Ascending aorta (tissue), 2 donors: ENCODE data around the gene AKT3. TPM values are rescaled to one million over a fixed set of nuclear protein-coding genes. Genes with fewer than 3 reads are reported as not detected.

Experiments used
- DNase-seq, 2 donors: peaks; one replicate each; pipeline ENCODE4 v3.0.0-alpha.2; 2019; ENCODE audit warnings: low spot score in 2 of 2
- H3K27ac ChIP-seq, 2 donors: fragments of 200-600 bp; sonication (generic); one replicate each; pipeline ENCODE4 v1.5.1; 2016 to 2017; ENCODE audit warnings: mild to moderate bottlenecking in 1 of 2
- H3K27me3 ChIP-seq: fragments of 200-600 bp; sonication (generic); one replicate; pipeline ENCODE4 v1.5.1; 2017
- H3K36me3 ChIP-seq, 2 donors: fragments of 200-600 bp; sonication (generic); one replicate each; pipeline ENCODE4 v1.5.1; 2016
- H3K4me1 ChIP-seq, 2 donors: fragments of 200-600 bp; sonication (generic); one replicate each; pipeline ENCODE4 v1.5.1; 2016 to 2017; ENCODE audit warnings: mild to moderate bottlenecking in 1 of 2
- H3K4me3 ChIP-seq, 2 donors: fragments of 200-600 bp; sonication (generic); one replicate each; pipeline ENCODE4 v1.5.1; 2016 to 2017; ENCODE audit warnings: mild to moderate bottlenecking in 1 of 2
- H3K9me3 ChIP-seq, 2 donors: fragments of 200-600 bp; sonication (generic); one replicate each; pipeline ENCODE4 v1.5.1; 2016
- CTCF ChIP-seq, 3 experiments: fragments of 200-600 bp in 2 of 3; fragments of 450-650 bp in 1 of 3; sonication (generic) in 2 of 3; IDR thresholded peaks; one replicate each; pipeline ENCODE4 v1.5.1; 2016 to 2019; ENCODE audit warnings: antibody characterized with exemption in 3 of 3, mild to moderate bottlenecking in 1 of 3, moderate library complexity in 1 of 3
- intact Hi-C: fragments of 100-400 bp; cut with DNase I; formaldehyde crosslinking; loops from one replicate; pipeline ENCODE4 v1.15.1; 2023
- total RNA-seq: library from RNA; depleted of rRNA; stranded (reverse); fragments of >200 nt; gene quantifications from one replicate; pipeline ENCODE4 v1.1.0, GENCODE V29; 2016

AKT3 gene
- total RNA-seq, 1 donor from 2014 or later, result 38.0 TPM

- Histone ChIP-seq H3K9me3 (no peaks in the 10 kb centered on the region), H3K27ac (no peak overlapping the region), H3K4me3 (no peak overlapping the region), H3K36me3 (peaks cover 0 to 4% of the 10 kb centered on the region in 2 donors), H3K27me3 (no peaks in the 10 kb centered on the region), H3K4me1 (peaks cover 0 to 14% of the 10 kb centered on the region in 2 donors)
- intact Hi-C loops, result no loop called here
- TF ChIP-seq CTCF (IDR thresholded peaks at IDR 0.05), result no peak
- DNase-seq, result no peak
These were observed 323.9 kb downstream of the AKT3 start for GRCh38 chr1:243526180-243526579.

- Histone ChIP-seq H3K27ac (peak overlapping the region; percentile 57 to 63), H3K36me3 (peaks cover 0 to 4% of the 10 kb centered on the region in 2 donors), H3K9me3 (no peaks in the 10 kb centered on the region), H3K4me3 (no peak overlapping the region), H3K4me1 (peaks cover 0 to 14% of the 10 kb centered on the region in 2 donors), H3K27me3 (no peaks in the 10 kb centered on the region)
- intact Hi-C loops, result no loop called here
- DNase-seq, result no peak
- no peak for TF ChIP-seq CTCF (IDR thresholded peaks at IDR 0.05)
These were observed 325.0 kb downstream of the AKT3 start for GRCh38 chr1:243525085-243525487.

- no peaks in the 10 kb centered on the region for H3K27me3 ChIP-seq
These were observed 326.3 kb downstream of the AKT3 start for GRCh38 chr1:243523766-243524165.

GRCh38 chr1:243520831-243521230, 329.2 kb downstream of the AKT3 start:
- Histone ChIP-seq H3K9me3 (no peaks in the 10 kb centered on the region), H3K4me3 (no peak overlapping the region), H3K36me3 (peaks cover 0 to 9% of the 10 kb centered on the region in 2 donors), H3K27me3 (no peaks in the 10 kb centered on the region), H3K27ac (no peak overlapping the region), H3K4me1 (peaks cover 0 to 14% of the 10 kb centered on the region in 2 donors)
- no peak for TF ChIP-seq CTCF (IDR thresholded peaks at IDR 0.05)
- DNase-seq, result no peak
- intact Hi-C loops, result no loop called here

More at GRCh38 chr1:243523766-243524165, 326.3 kb downstream of the AKT3 start:
- Histone ChIP-seq H3K9me3 (no peaks in the 10 kb centered on the region), H3K36me3 (peaks cover 0 to 4% of the 10 kb centered on the region in 2 donors), H3K4me3 (no peak overlapping the region), H3K27ac (peak overlapping the region in 1 of 2 donors; percentile 63), H3K4me1 (peaks cover 0 to 14% of the 10 kb centered on the region in 2 donors)
- no peak for TF ChIP-seq CTCF (IDR thresholded peaks at IDR 0.05)
- intact Hi-C loops, result no loop called here
- no peak for DNase-seq

GRCh38 chr1:243514927-243515326, 335.1 kb downstream of the AKT3 start:
- Histone ChIP-seq H3K9me3 (no peaks in the 10 kb centered on the region), H3K4me3 (no peak overlapping the region), H3K27ac (no peak overlapping the region), H3K4me1 (no peaks in the 10 kb centered on the region), H3K27me3 (no peaks in the 10 kb centered on the region), H3K36me3 (peaks cover 14 to 24% of the 10 kb centered on the region in 2 donors)
- intact Hi-C loops, result no loop called here
- DNase-seq, result no peak
- TF ChIP-seq CTCF (IDR thresholded peaks at IDR 0.05), result no peak
